NCI-H1694 treated with DMSO at 0.1 percent for 48 hours (cell line): ENCODE data around the gene KRT26.
A peak's percentile ranks its signal among the peaks of the same experiment; 100 is the strongest.
"Not testable (repeated sequence)": the region's sequence is repeated elsewhere in the genome, so short reads cannot be mapped to it uniquely, and the experiment has no call there.

Experiments used
- DNase-seq: peaks from one replicate; lab custom pipeline; 2025; lab: John Stamatoyannopoulos, UW

The KRT26 gene

GRCh38 chr17:40772101-40772500, at the start of gene KRT26:
Gene KRT26, minus strand, starts transcription at chr17:40772201. Its CDS starts 88 bp downstream, at chr17:40772113.
- DNase-seq = no peak

- no peak for DNase-seq
Measured at GRCh38 chr17:40821536-40821935, 49.5 kb upstream of the KRT26 start.

- no peak for DNase-seq
Measured at GRCh38 chr17:40820228-40820838, 48.3 kb upstream of the KRT26 start.

GRCh38 chr17:40819528-40820125, 47.6 kb upstream of the KRT26 start:
- DNase-seq = no peak

GRCh38 chr17:40818733-40819527, 46.9 kb upstream of the KRT26 start:
- DNase-seq = peak; percentile 51

GRCh38 chr17:40818343-40818732, 46.3 kb upstream of the KRT26 start:
- no peak for DNase-seq

GRCh38 chr17:40817103-40817682, 45.2 kb upstream of the KRT26 start:
- DNase-seq = no peak

GRCh38 chr17:40816569-40816968, 44.6 kb upstream of the KRT26 start:
- DNase-seq = no peak

GRCh38 chr17:40815381-40815780, 43.4 kb upstream of the KRT26 start:
- DNase-seq = no peak

- not testable (repeated sequence) for DNase-seq
Measured at GRCh38 chr17:40814657-40815056, 42.7 kb upstream of the KRT26 start.

- DNase-seq = no peak
Measured at GRCh38 chr17:40813804-40814203, 41.8 kb upstream of the KRT26 start.

- DNase-seq = no peak
Measured at GRCh38 chr17:40812639-40813038, 40.6 kb upstream of the KRT26 start.

GRCh38 chr17:40810494-40810893, 38.5 kb upstream of the KRT26 start:
- no peak for DNase-seq

GRCh38 chr17:40809721-40810421, 37.9 kb upstream of the KRT26 start:
- DNase-seq = no peak

- DNase-seq = no peak
Measured at GRCh38 chr17:40806131-40806530, 34.1 kb upstream of the KRT26 start.

GRCh38 chr17:40803617-40804082, 31.6 kb upstream of the KRT26 start:
- peak; percentile 71 for DNase-seq

- DNase-seq = no peak
Measured at GRCh38 chr17:40801157-40801556, 29.2 kb upstream of the KRT26 start.

GRCh38 chr17:40800381-40800780, 28.4 kb upstream of the KRT26 start:
- no peak for DNase-seq

- DNase-seq = no peak
Measured at GRCh38 chr17:40799859-40800258, 27.9 kb upstream of the KRT26 start, which contains the start of gene KRT28. Gene KRT28, minus strand, starts transcription at chr17:40799959. Its CDS starts 66 bp downstream, at chr17:40799893.

- DNase-seq = no peak
Measured at GRCh38 chr17:40796846-40797245, 24.8 kb upstream of the KRT26 start.

GRCh38 chr17:40795019-40795667, 23.1 kb upstream of the KRT26 start:
- no peak for DNase-seq
